Left colon (tissue), 2 donors: ENCODE results near the gene STKLD1. TPM values are rescaled to one million over a fixed set of nuclear protein-coding genes. Genes with fewer than 3 reads are reported as not detected.
"Not testable (repeated sequence)": the region's sequence is repeated elsewhere in the genome, so short reads cannot be mapped to it uniquely, and the experiment has no call there.

ENCODE experiments used
- ATAC-seq: fragments of 200-7000 bp; cut with Tn5 transposase; one replicate; pipeline ENCODE4 v1.9.1; 2020; ENCODE audit warnings: mild to moderate bottlenecking, moderate library complexity
- DNase-seq, 2 donors: peaks; one replicate each; pipeline ENCODE4 v3.0.0-alpha.2; 2020
- intact Hi-C, 2 donors: fragments of 100-400 bp; cut with DNase I in 1 of 2; cut with micrococcal nuclease in 1 of 2; formaldehyde crosslinking; loops; one replicate each; pipeline versions ENCODE4 v1.11.2 to v1.14.0; 2022; cut with DNase I, micrococcal nuclease
- total RNA-seq, 2 donors: library from RNA; stranded (reverse); fragmentation: NEBNext Ultra II Directional; extraction: Animal tissue kit (Norgen Biotek cat#: 25700); gene quantifications; one replicate each; pipeline ENCODE4 v1.2.1, GENCODE V29; 2021
- donor health status: DM: no; HTN: no; CAD: no.
- donor health status: DM: yes; HTN: yes; CAD: no.

STKLD1 gene
- total RNA-seq, 2 donors from 2014 or later = 0.36 to 0.95 TPM

- DNase-seq, ATAC-seq, intact Hi-C loops: not testable (repeated sequence)
Observed at GRCh38 chr9:133377280-133377679, 1.1 kb downstream of the STKLD1 start.

GRCh38 chr9:133377721-133378216 lies 1.6 kb downstream of the STKLD1 start:
- intact Hi-C loops = no loop called here
- DNase-seq = no peak

GRCh38 chr9:133378408-133378962 lies 2.3 kb downstream of the STKLD1 start:
- peak in 1 of 2 donors; percentile 45 for DNase-seq
- no peak for ATAC-seq
- intact Hi-C loops = no loop called here

More at GRCh38 chr9:133377721-133378216, 1.6 kb downstream of the STKLD1 start:
- ATAC-seq = no peak

- no peak for DNase-seq
- no peak for ATAC-seq
- intact Hi-C loops = no loop called here
Observed at GRCh38 chr9:133379153-133380086, 3.3 kb downstream of the STKLD1 start.

- intact Hi-C loops = no loop called here
- no peak for ATAC-seq
- no peak for DNase-seq
Observed at GRCh38 chr9:133380734-133381133, 4.6 kb downstream of the STKLD1 start.

- ATAC-seq (no peak), DNase-seq (no peak)
- intact Hi-C loops = no loop called here
Observed at GRCh38 chr9:133382507-133383141, 6.5 kb downstream of the STKLD1 start.

- no peak for ATAC-seq
- intact Hi-C loops = no loop called here
- DNase-seq = no peak
Observed at GRCh38 chr9:133383438-133383837, 7.3 kb downstream of the STKLD1 start.

- DNase-seq (no peak), ATAC-seq (no peak)
- intact Hi-C loops = no loop called here
Observed at GRCh38 chr9:133384736-133385321, 8.7 kb downstream of the STKLD1 start.

- no peak for DNase-seq
- intact Hi-C loops = no loop called here
- no peak for ATAC-seq
Observed at GRCh38 chr9:133385452-133385851, 9.3 kb downstream of the STKLD1 start.

GRCh38 chr9:133386338-133386737 lies 10.2 kb downstream of the STKLD1 start:
- intact Hi-C loops = no loop called here
- DNase-seq (no peak), ATAC-seq (no peak)

- no peak for ATAC-seq
- intact Hi-C loops = no loop called here
- DNase-seq = no peak
Observed at GRCh38 chr9:133387680-133388079, 11.5 kb downstream of the STKLD1 start.

GRCh38 chr9:133389025-133389557 lies 12.9 kb downstream of the STKLD1 start:
- intact Hi-C loops = no loop called here
- no peak for DNase-seq
- no peak for ATAC-seq

GRCh38 chr9:133389562-133389961 lies 13.4 kb downstream of the STKLD1 start:
- intact Hi-C loops = no loop called here
- no peak for DNase-seq

GRCh38 chr9:133390713-133391112 lies 14.5 kb downstream of the STKLD1 start:
- intact Hi-C loops = no loop called here
- DNase-seq = no peak
- ATAC-seq = no peak

More at GRCh38 chr9:133389562-133389961, 13.4 kb downstream of the STKLD1 start:
- ATAC-seq = no peak

- intact Hi-C loops, DNase-seq, ATAC-seq: not testable (repeated sequence)
Observed at GRCh38 chr9:133391449-133391848, 15.3 kb downstream of the STKLD1 start.

GRCh38 chr9:133392308-133392707 lies 16.1 kb downstream of the STKLD1 start:
- ATAC-seq, intact Hi-C loops, DNase-seq: not testable (repeated sequence)

GRCh38 chr9:133393399-133393798 lies 17.2 kb downstream of the STKLD1 start:
- no peak for DNase-seq
- ATAC-seq = no peak
- intact Hi-C loops = no loop called here

GRCh38 chr9:133394687-133395271 lies 18.6 kb downstream of the STKLD1 start:
- intact Hi-C loops = no loop called here
- ATAC-seq (no peak), DNase-seq (no peak)

GRCh38 chr9:133396952-133397351 lies 20.8 kb downstream of the STKLD1 start:
- intact Hi-C loops = no loop called here
- ATAC-seq = peak; percentile 40
- no peak for DNase-seq
